Measurements from ENCODE around the gene ZCCHC7.

The ZCCHC7 gene

DNA sequence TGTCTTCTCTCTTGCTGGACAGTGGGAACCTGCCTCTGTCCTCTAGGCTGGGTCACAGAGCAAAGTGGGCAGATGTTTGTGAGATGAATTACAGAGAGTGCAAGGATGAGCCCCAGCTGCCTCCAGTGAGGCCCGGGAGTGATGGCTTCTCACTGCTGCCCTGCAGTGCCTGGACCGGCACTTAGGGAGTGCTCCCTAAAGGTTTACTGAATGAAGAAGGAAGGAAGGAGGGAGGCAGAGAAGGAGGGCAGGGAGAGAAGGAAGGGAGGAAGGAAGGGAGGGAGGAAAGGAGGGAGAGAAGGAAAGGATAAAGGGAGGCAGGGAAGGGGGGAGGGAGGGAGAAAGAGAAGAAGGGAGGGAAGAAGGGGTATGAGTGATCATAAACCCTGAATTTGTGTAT lies 259.5 kb downstream of the ZCCHC7 start:
- Histone ChIP-seq H3K27ac (ENCODE audit: low read depth, low read length) (no peak overlapping the region), H3K9me3 (ENCODE audit: insufficient read depth, low read depth, low read length) (no peaks in the 10 kb centered on the region), H3K4me1 (ENCODE audit: insufficient read depth, low read length) (no peaks in the 10 kb centered on the region), H3K4me3 (ENCODE audit: low read length) (no peak overlapping the region), H3K36me3 (ENCODE audit: insufficient read depth, low read length) (no peaks in the 10 kb centered on the region), H3K27me3 (ENCODE audit: insufficient read depth, low read length) (no peaks in the 10 kb centered on the region), H3K9ac (ENCODE audit: low read depth, low read length) (no peak overlapping the region)
- WGBS = 76% methylated on average over 2 of the region's 2 CpGs

GRCh38 chr9:37380570-37380969 lies 260.2 kb downstream of the ZCCHC7 start:
- H3K36me3 ChIP-seq (ENCODE audit: insufficient read depth, low read length) = no peaks in the 10 kb centered on the region
- H3K9ac ChIP-seq (ENCODE audit: low read depth, low read length) = no peak overlapping the region
- 85% methylated on average over 9 of the region's 9 CpGs for WGBS
- H3K4me3 ChIP-seq (ENCODE audit: low read length) = no peak overlapping the region
- H3K27me3 ChIP-seq (ENCODE audit: insufficient read depth, low read length) = no peaks in the 10 kb centered on the region
- no peaks in the 10 kb centered on the region for H3K9me3 ChIP-seq (ENCODE audit: insufficient read depth, low read depth, low read length)
- H3K4me1 ChIP-seq (ENCODE audit: insufficient read depth, low read length) = no peaks in the 10 kb centered on the region
- no peak overlapping the region for H3K27ac ChIP-seq (ENCODE audit: low read depth, low read length)

GRCh38 chr9:37381094-37381741 lies 260.8 kb downstream of the ZCCHC7 start:
- H3K27ac ChIP-seq (ENCODE audit: low read depth, low read length) = no peak overlapping the region
- H3K4me3 ChIP-seq (ENCODE audit: low read length) = no peak overlapping the region
- H3K36me3 ChIP-seq (ENCODE audit: insufficient read depth, low read length) = no peaks in the 10 kb centered on the region
- H3K9ac ChIP-seq (ENCODE audit: low read depth, low read length) = no peak overlapping the region
- WGBS = 91% methylated on average over 11 of the region's 11 CpGs
- H3K4me1 ChIP-seq (ENCODE audit: insufficient read depth, low read length) = no peaks in the 10 kb centered on the region
- no peaks in the 10 kb centered on the region for H3K27me3 ChIP-seq (ENCODE audit: insufficient read depth, low read length)
- H3K9me3 ChIP-seq (ENCODE audit: insufficient read depth, low read depth, low read length) = no peaks in the 10 kb centered on the region

DNA sequence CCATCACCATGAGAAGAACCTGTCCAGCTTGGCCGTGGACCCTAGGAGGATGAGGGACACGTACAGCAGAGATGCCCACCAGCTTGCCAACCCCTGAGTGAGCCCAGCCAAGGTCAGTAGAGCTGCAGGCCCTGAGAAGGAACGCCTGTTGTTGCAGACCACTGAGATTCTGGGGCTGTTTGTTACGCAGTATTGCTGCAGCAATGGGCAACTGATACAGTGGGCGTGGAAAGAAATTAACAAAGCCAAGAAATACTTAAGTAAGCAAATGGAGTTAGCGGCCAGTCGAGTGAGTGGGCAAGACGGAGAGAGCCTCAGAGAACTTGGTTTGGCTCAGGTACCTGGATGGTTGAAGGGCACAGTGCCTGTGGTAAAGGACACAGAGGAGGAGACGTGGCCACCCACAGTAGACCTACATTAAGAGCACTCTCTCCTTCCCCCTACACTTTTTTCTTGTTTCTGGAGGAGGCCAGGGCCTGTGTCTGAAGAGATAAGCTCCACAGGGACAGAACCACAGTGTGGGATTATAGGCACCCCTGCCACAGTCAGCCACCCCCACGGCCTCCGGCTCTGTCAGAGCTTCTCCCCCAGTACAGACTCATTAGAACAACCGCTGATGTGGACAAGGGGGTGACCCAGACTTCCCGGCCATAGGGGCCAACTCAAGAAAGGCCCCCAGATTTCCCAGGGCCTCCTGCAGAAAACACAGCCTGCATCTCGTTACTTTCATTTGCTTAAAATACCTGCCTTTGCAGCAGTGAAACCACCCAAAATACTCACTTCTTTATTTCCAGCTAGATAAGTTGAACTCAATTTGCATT lies 262.0 kb downstream of the ZCCHC7 start:
- H3K27me3 ChIP-seq (ENCODE audit: insufficient read depth, low read length) = no peaks in the 10 kb centered on the region
- no peak overlapping the region for H3K4me3 ChIP-seq (ENCODE audit: low read length)
- no peak overlapping the region for H3K9ac ChIP-seq (ENCODE audit: low read depth, low read length)
- WGBS = 80% methylated on average over 14 of the region's 14 CpGs
- H3K9me3 ChIP-seq (ENCODE audit: insufficient read depth, low read depth, low read length) = no peaks in the 10 kb centered on the region
- H3K36me3 ChIP-seq (ENCODE audit: insufficient read depth, low read length) = no peaks in the 10 kb centered on the region
- H3K4me1 ChIP-seq (ENCODE audit: insufficient read depth, low read length) = no peaks in the 10 kb centered on the region
- no peak overlapping the region for H3K27ac ChIP-seq (ENCODE audit: low read depth, low read length)

- Histone ChIP-seq H3K9me3 (ENCODE audit: insufficient read depth, low read depth, low read length) (no peaks in the 10 kb centered on the region), H3K27ac (ENCODE audit: low read depth, low read length) (no peak overlapping the region), H3K36me3 (ENCODE audit: insufficient read depth, low read length) (no peaks in the 10 kb centered on the region), H3K27me3 (ENCODE audit: insufficient read depth, low read length) (no peaks in the 10 kb centered on the region), H3K4me3 (ENCODE audit: low read length) (no peak overlapping the region), H3K4me1 (ENCODE audit: insufficient read depth, low read length) (no peaks in the 10 kb centered on the region), H3K9ac (ENCODE audit: low read depth, low read length) (no peak overlapping the region)
- WGBS = 86% methylated on average over 5 of the region's 5 CpGs
Observed at GRCh38 chr9:37382982-37383357, 262.6 kb downstream of the ZCCHC7 start.

- Histone ChIP-seq H3K4me1 (ENCODE audit: insufficient read depth, low read length) (no peaks in the 10 kb centered on the region), H3K9ac (ENCODE audit: low read depth, low read length) (no peak overlapping the region), H3K27ac (ENCODE audit: low read depth, low read length) (no peak overlapping the region), H3K9me3 (ENCODE audit: insufficient read depth, low read depth, low read length) (no peaks in the 10 kb centered on the region), H3K4me3 (ENCODE audit: low read length) (no peak overlapping the region), H3K36me3 (ENCODE audit: insufficient read depth, low read length) (no peaks in the 10 kb centered on the region), H3K27me3 (ENCODE audit: insufficient read depth, low read length) (no peaks in the 10 kb centered on the region)
- WGBS = 70% methylated on average over 6 of the region's 6 CpGs
Observed at GRCh38 chr9:37383393-37383792, 263.0 kb downstream of the ZCCHC7 start.

DNA sequence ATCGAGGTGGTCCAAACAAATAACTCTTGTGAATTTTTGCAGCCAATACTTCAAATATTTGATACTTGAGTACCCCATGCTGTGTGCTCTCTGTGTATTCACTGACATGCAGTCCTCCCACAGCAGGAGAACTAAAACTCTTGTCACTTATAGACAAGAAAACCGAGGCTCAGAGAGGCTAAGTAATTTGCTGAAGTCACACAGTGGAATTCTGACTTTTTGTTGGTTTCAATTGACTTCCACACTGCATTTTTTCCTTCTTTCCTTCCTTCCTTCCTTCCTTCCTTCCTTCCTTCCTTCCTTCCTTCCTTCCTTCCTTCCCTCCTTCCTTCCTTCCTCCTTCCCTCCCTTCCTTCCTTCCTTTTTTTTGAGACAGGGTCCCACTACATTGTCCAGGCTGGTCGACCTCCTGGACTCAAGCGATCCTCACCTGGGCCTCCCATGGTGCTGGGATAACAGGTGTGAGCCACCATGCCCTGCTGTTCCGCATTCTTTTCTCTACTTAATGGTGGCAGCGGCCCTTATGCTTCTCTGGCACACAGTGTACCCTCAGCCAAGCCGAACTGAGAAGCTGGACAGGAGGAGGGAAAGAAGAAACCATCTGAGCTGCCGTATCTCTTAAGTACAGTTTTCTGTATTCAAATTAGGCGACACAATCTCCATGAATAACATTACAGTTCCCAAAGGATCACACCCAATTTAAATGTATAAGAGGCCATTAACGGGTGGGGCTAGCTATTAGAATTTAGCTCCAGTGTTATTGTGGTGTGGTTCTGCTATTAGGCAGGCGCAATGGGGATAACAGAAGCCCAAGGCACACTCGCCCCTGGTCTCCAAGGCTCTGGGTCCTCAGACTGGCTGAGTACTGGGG lies 263.7 kb downstream of the ZCCHC7 start:
- no peak overlapping the region for H3K27ac ChIP-seq (ENCODE audit: low read depth, low read length)
- no peaks in the 10 kb centered on the region for H3K9me3 ChIP-seq (ENCODE audit: insufficient read depth, low read depth, low read length)
- H3K9ac ChIP-seq (ENCODE audit: low read depth, low read length) = no peak overlapping the region
- no peak overlapping the region for H3K4me3 ChIP-seq (ENCODE audit: low read length)
- H3K4me1 ChIP-seq (ENCODE audit: insufficient read depth, low read length) = no peaks in the 10 kb centered on the region
- H3K27me3 ChIP-seq (ENCODE audit: insufficient read depth, low read length) = no peaks in the 10 kb centered on the region
- no peaks in the 10 kb centered on the region for H3K36me3 ChIP-seq (ENCODE audit: insufficient read depth, low read length)
- 86% methylated on average over 12 of the region's 12 CpGs for WGBS

- no peaks in the 10 kb centered on the region for H3K9me3 ChIP-seq (ENCODE audit: insufficient read depth, low read depth, low read length)
- 94% methylated on average over 6 of the region's 6 CpGs for WGBS
- H3K27ac ChIP-seq (ENCODE audit: low read depth, low read length) = no peak overlapping the region
- no peak overlapping the region for H3K9ac ChIP-seq (ENCODE audit: low read depth, low read length)
- no peak overlapping the region for H3K4me3 ChIP-seq (ENCODE audit: low read length)
- H3K4me1 ChIP-seq (ENCODE audit: insufficient read depth, low read length) = no peaks in the 10 kb centered on the region
- no peaks in the 10 kb centered on the region for H3K27me3 ChIP-seq (ENCODE audit: insufficient read depth, low read length)
- no peaks in the 10 kb centered on the region for H3K36me3 ChIP-seq (ENCODE audit: insufficient read depth, low read length)
Observed at GRCh38 chr9:37385286-37385685, 264.9 kb downstream of the ZCCHC7 start.

GRCh38 chr9:37386988-37387387 lies 266.6 kb downstream of the ZCCHC7 start:
- H3K36me3 ChIP-seq (ENCODE audit: insufficient read depth, low read length) = no peaks in the 10 kb centered on the region
- no peak overlapping the region for H3K4me3 ChIP-seq (ENCODE audit: low read length)
- no peak overlapping the region for H3K9ac ChIP-seq (ENCODE audit: low read depth, low read length)
- no peaks in the 10 kb centered on the region for H3K9me3 ChIP-seq (ENCODE audit: insufficient read depth, low read depth, low read length)
- H3K4me1 ChIP-seq (ENCODE audit: insufficient read depth, low read length) = peaks cover under 1% of the 10 kb centered on the region; the same call in 1 of the 2 replicates
- H3K27ac ChIP-seq (ENCODE audit: low read depth, low read length) = no peak overlapping the region
- no peaks in the 10 kb centered on the region for H3K27me3 ChIP-seq (ENCODE audit: insufficient read depth, low read length)
- WGBS = 90% methylated on average over 10 of the region's 10 CpGs

GRCh38 chr9:37390759-37391158 lies 270.4 kb downstream of the ZCCHC7 start:
- H3K27me3 ChIP-seq (ENCODE audit: insufficient read depth, low read length) = no peaks in the 10 kb centered on the region
- H3K4me3 ChIP-seq (ENCODE audit: low read length) = no peak overlapping the region
- H3K9me3 ChIP-seq (ENCODE audit: insufficient read depth, low read depth, low read length) = no peaks in the 10 kb centered on the region
- WGBS = 40% methylated on average over 7 of the region's 7 CpGs
- H3K9ac ChIP-seq (ENCODE audit: low read depth, low read length) = no peak overlapping the region
- H3K36me3 ChIP-seq (ENCODE audit: insufficient read depth, low read length) = no peaks in the 10 kb centered on the region
- H3K4me1 ChIP-seq (ENCODE audit: insufficient read depth, low read length) = peaks cover 3% of the 10 kb centered on the region; the same call in 1 of the 2 replicates
- H3K27ac ChIP-seq (ENCODE audit: low read depth, low read length) = no peak overlapping the region

DNA sequence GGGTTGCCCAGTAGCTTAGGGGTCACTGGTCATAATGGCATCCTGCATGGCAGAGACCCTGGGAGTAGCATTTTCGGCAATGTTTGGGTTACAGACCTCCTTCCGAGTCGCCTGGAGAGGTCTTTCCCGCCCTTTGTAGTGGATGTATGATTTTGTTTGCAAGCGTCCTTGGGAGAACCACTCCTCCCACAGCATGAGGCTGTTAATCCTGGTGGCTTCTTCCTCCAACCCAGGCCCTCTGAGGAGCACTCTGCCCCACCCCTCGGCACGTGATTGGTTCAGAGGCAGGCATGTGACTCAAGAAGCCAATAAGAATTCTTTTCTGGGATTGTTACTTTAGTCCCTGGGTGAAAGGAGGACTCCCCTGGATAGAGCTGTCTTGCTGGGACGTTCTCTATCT lies 271.9 kb downstream of the ZCCHC7 start:
- Histone ChIP-seq H3K4me3 (ENCODE audit: low read length) (no peak overlapping the region), H3K9me3 (ENCODE audit: insufficient read depth, low read depth, low read length) (no peaks in the 10 kb centered on the region), H3K9ac (ENCODE audit: low read depth, low read length) (no peak overlapping the region), H3K27me3 (ENCODE audit: insufficient read depth, low read length) (no peaks in the 10 kb centered on the region), H3K27ac (ENCODE audit: low read depth, low read length) (no peak overlapping the region), H3K4me1 (ENCODE audit: insufficient read depth, low read length) (peaks cover 3% of the 10 kb centered on the region; the same call in 1 of the 2 replicates), H3K36me3 (ENCODE audit: insufficient read depth, low read length) (no peaks in the 10 kb centered on the region)
- WGBS = 58% methylated on average over 6 of the region's 8 CpGs
